ENCODE measurements around the gene SLC12A3. TPM values are rescaled to one million over a fixed set of nuclear protein-coding genes. Genes with fewer than 3 reads are reported as not detected.

Gene SLC12A3
- polyA plus RNA-seq, 2 of the 4 experiments (the other 2 are of a cell fraction): 0.08 to 0.09 TPM

DNA sequence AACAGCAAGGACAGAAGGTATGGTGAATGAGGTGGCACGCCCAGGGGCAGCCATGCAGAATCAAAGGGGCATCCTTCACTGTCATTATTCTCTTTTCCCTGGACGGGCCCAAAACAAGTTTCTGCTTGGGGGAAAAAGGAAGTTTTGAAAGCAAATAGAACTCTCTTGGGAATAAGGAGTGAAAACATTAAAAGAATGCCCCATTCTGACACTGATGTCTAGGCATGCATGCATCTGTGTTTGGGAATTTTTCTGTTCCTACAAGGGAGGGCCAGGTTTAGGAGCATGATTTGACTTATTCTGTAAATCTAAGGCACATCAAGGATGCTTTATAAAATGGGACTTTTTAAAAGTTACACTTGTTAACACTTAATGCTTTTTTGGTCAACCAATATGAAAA lies 34.3 kb upstream of the SLC12A3 start:
- TF ChIP-seq CBX8 (IDR thresholded peaks at IDR 0.05) (no peak), ZSCAN20 (CRISPR knock-in tag; IDR thresholded peaks at IDR 0.05) (no peak), NFE2L2 (conservative IDR thresholded peaks at IDR 0.05; ENCODE audit: low read length) (no peak), RCOR1 (IDR thresholded peaks at IDR 0.05; ENCODE audit: low read depth, low read length) (no peak), HOXA7 (CRISPR knock-in tag; IDR thresholded peaks at IDR 0.05) (no peak), MAFK (IDR thresholded peaks at IDR 0.05; ENCODE audit: partially characterized antibody) (no peak), ZNF302 (CRISPR knock-in tag; IDR thresholded peaks at IDR 0.05) (no peak)
- TF ChIP-seq, protein P1, sequence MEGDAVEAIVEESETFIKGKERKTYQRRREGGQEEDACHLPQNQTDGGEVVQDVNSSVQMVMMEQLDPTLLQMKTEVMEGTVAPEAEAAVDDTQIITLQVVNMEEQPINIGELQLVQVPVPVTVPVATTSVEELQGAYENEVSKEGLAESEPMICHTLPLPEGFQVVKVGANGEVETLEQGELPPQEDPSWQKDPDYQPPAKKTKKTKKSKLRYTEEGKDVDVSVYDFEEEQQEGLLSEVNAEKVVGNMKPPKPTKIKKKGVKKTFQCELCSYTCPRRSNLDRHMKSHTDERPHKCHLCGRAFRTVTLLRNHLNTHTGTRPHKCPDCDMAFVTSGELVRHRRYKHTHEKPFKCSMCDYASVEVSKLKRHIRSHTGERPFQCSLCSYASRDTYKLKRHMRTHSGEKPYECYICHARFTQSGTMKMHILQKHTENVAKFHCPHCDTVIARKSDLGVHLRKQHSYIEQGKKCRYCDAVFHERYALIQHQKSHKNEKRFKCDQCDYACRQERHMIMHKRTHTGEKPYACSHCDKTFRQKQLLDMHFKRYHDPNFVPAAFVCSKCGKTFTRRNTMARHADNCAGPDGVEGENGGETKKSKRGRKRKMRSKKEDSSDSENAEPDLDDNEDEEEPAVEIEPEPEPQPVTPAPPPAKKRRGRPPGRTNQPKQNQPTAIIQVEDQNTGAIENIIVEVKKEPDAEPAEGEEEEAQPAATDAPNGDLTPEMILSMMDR (IDR thresholded peaks at IDR 0.05): no peak
- TF ChIP-seq, protein P2, sequence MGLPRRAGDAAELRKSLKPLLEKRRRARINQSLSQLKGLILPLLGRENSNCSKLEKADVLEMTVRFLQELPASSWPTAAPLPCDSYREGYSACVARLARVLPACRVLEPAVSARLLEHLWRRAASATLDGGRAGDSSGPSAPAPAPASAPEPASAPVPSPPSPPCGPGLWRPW (IDR thresholded peaks at IDR 0.05): no peak
- TF ChIP-seq, protein P3, sequence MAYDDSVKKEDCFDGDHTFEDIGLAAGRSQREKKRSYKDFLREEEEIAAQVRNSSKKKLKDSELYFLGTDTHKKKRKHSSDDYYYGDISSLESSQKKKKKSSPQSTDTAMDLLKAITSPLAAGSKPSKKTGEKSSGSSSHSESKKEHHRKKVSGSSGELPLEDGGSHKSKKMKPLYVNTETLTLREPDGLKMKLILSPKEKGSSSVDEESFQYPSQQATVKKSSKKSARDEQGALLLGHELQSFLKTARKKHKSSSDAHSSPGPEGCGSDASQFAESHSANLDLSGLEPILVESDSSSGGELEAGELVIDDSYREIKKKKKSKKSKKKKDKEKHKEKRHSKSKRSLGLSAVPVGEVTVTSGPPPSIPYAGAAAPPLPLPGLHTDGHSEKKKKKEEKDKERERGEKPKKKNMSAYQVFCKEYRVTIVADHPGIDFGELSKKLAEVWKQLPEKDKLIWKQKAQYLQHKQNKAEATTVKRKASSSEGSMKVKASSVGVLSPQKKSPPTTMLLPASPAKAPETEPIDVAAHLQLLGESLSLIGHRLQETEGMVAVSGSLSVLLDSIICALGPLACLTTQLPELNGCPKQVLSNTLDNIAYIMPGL (CRISPR knock-in tag; IDR thresholded peaks at IDR 0.05; ENCODE audit: borderline replicate concordance): no peak
- Histone ChIP-seq H3K4me1 (no peaks in the 10 kb centered on the region), H3K4me3 (no peak overlapping the region), H3K4me2 (no peak overlapping the region), H3K27ac (no peak overlapping the region), H3K9me3 (no peaks in the 10 kb centered on the region)
- no peak for FAIRE-seq
- no peak for ATAC-seq
- DNase-seq (ENCODE audit: low read depth in 1 of 2, low spot score in 1 of 2): no peak
- WGBS (ENCODE audit: missing lambda C conversion rate): 63% methylated on average over 2 of the region's 2 CpGs
- CTCF ChIA-PET: interaction anchor here (0.7 to 1.3 kb wide), 6 partner anchors 13 to 38 kb away, joined by 3 to 5 read pairs (median 4); no protein-coding TSS in a partner anchor
- POLR2A ChIA-PET: no interaction called here

DNA sequence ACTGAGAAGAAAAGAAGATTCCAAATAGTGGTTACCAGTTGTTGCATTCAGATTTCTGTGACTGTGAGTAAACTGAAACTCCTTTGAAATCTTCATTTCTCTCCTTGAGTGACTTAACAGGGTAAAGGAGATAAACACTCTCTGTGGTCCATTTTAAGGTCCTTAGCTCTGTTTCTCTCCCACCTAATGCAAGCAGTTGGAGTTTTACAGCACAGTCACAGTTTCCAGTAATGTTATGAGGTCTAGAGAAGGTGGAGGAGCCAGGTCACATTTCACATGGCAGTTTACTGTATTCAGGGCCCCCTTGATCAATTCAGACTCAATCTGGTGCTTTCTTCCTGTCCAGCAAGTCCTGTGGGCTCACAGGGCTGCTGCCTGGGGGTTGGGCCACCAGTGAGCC lies 32.2 kb upstream of the SLC12A3 start:
- H3K9me3 ChIP-seq: no peaks in the 10 kb centered on the region
- FAIRE-seq (no peak), DNase-seq (ENCODE audit: low read depth in 1 of 2, low spot score in 1 of 2) (no peak), ATAC-seq (no peak)
- no peak for TF ChIP-seq EP300 (IDR thresholded peaks at IDR 0.05)
- TF ChIP-seq, protein P4, sequence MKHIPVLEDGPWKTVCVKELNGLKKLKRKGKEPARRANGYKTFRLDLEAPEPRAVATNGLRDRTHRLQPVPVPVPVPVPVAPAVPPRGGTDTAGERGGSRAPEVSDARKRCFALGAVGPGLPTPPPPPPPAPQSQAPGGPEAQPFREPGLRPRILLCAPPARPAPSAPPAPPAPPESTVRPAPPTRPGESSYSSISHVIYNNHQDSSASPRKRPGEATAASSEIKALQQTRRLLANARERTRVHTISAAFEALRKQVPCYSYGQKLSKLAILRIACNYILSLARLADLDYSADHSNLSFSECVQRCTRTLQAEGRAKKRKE (CRISPR knock-in tag; IDR thresholded peaks at IDR 0.05; ENCODE audit: low read depth): no peak
- TF ChIP-seq, protein P5, sequence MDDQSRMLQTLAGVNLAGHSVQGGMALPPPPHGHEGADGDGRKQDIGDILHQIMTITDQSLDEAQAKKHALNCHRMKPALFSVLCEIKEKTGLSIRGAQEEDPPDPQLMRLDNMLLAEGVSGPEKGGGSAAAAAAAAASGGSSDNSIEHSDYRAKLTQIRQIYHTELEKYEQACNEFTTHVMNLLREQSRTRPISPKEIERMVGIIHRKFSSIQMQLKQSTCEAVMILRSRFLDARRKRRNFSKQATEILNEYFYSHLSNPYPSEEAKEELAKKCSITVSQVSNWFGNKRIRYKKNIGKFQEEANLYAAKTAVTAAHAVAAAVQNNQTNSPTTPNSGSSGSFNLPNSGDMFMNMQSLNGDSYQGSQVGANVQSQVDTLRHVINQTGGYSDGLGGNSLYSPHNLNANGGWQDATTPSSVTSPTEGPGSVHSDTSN (IDR thresholded peaks at IDR 0.05): no peak
- TF ChIP-seq NR3C1 (IDR thresholded peaks at IDR 0.05): no peak
- no peak for TF ChIP-seq CEBPB (IDR thresholded peaks at IDR 0.05)
- TF ChIP-seq GATA3 (IDR thresholded peaks at IDR 0.05; ENCODE audit: borderline replicate concordance): no peak
- TF ChIP-seq, protein P6, sequence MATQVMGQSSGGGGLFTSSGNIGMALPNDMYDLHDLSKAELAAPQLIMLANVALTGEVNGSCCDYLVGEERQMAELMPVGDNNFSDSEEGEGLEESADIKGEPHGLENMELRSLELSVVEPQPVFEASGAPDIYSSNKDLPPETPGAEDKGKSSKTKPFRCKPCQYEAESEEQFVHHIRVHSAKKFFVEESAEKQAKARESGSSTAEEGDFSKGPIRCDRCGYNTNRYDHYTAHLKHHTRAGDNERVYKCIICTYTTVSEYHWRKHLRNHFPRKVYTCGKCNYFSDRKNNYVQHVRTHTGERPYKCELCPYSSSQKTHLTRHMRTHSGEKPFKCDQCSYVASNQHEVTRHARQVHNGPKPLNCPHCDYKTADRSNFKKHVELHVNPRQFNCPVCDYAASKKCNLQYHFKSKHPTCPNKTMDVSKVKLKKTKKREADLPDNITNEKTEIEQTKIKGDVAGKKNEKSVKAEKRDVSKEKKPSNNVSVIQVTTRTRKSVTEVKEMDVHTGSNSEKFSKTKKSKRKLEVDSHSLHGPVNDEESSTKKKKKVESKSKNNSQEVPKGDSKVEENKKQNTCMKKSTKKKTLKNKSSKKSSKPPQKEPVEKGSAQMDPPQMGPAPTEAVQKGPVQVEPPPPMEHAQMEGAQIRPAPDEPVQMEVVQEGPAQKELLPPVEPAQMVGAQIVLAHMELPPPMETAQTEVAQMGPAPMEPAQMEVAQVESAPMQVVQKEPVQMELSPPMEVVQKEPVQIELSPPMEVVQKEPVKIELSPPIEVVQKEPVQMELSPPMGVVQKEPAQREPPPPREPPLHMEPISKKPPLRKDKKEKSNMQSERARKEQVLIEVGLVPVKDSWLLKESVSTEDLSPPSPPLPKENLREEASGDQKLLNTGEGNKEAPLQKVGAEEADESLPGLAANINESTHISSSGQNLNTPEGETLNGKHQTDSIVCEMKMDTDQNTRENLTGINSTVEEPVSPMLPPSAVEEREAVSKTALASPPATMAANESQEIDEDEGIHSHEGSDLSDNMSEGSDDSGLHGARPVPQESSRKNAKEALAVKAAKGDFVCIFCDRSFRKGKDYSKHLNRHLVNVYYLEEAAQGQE (IDR thresholded peaks at IDR 0.05): no peak
- no peaks in the 10 kb centered on the region for H3K4me1 ChIP-seq
- H3K4me3 ChIP-seq: no peak overlapping the region
- CTCF ChIA-PET: interaction anchor here (1.3 to 1.8 kb wide), 2 partner anchors 9 to 16 kb away, joined by 4 to 8 read pairs; no protein-coding TSS in a partner anchor
- H3K4me2 ChIP-seq: no peak overlapping the region
- H3K27ac ChIP-seq: no peak overlapping the region
- POLR2A ChIA-PET: no interaction called here

All from A549 (cell line).